HCT116 (cell line): ENCODE measurements around the gene OR9Q1. TPM values are rescaled to one million over a fixed set of nuclear protein-coding genes. Genes with fewer than 3 reads are reported as not detected.

Source experiments
- ATAC-seq: fragments of 200-7000 bp; cut with Tn5 transposase; 2 replicates; pipeline ENCODE4 v1.9.1; 2020; ENCODE audit warnings: mild to moderate bottlenecking, moderate library complexity
- BruUV-seq: library from RNA; stranded (reverse); fragments of 400-500 nt; replicated peaks from 2 replicates; lab custom pipeline; 2021; lab: Mats Ljungman, UMichigan
- CTCF ChIA-PET: fragments of 300-600 bp; sonication (Branson Sonifier 250); formaldehyde crosslinking; loops from one replicate; lab custom pipeline; 2021; ENCODE audit warnings: antibody characterized with exemption; lab: Charles Lee
- POLR2A ChIA-PET: fragments of 300-600, 350-600 bp; sonication (Branson Sonifier 250); formaldehyde crosslinking; loops from one replicate; lab custom pipeline; 2021; ENCODE audit warnings: antibody characterized with exemption; lab: Charles Lee
- RAD21 ChIA-PET, 2 experiments: fragments of 300-600 bp; sonication (Branson Sonifier 250); formaldehyde crosslinking; loops; one replicate each; lab custom pipeline; 2023; ENCODE audit warnings: low total read pairs in 2 of 2; ENCODE audit not compliant: uncharacterized antibody in 2 of 2, unreplicated experiment in 2 of 2, low non-redundant PET in 1 of 2; lab: Charles Lee
- DNase-seq: peaks from one replicate; pipeline ENCODE4 v3.0.0-alpha.2; 2010; ENCODE audit warnings: low read depth, low spot score
- H2AFZ ChIP-seq: fragments of 200-600 bp; shearing (Covaris generic), sonication (generic); 2 replicates; pipeline ENCODE4 v1.6.1; 2017; ENCODE audit warnings: low read depth, mixed run types, mixed read lengths, antibody characterized with exemption, low read length; ENCODE audit not compliant: poor library complexity, severe bottlenecking
- H3K27ac ChIP-seq: 2 replicates; pipeline ENCODE4 v1.5.1; 2012; ENCODE audit warnings: low read depth, low read length
- H3K27me3 ChIP-seq: fragments of 200-600 bp; sonication (generic); 2 replicates; pipeline ENCODE4 v1.6.1; 2016; ENCODE audit warnings: mixed run types, low read length, mixed read lengths; ENCODE audit not compliant: insufficient read depth
- H3K36me3 ChIP-seq, 2 experiments: fragments of 200-500 bp in 1 of 2; fragments of 200-600 bp in 1 of 2; sonication (Bioruptor generic) in 1 of 2; sonication (generic) in 1 of 2; 2 replicates each; pipeline versions ENCODE4 v1.5.1 to v1.6.1; 2014 to 2016; ENCODE audit warnings: low read length in 2 of 2, inconsistent platforms in 1 of 2, mixed read lengths in 1 of 2, mixed run types in 1 of 2; ENCODE audit not compliant: insufficient read depth in 2 of 2, control insufficient read depth in 1 of 2
- H3K4me1 ChIP-seq, 2 experiments: fragments of 200-600 bp in 1 of 2; sonication (generic) in 1 of 2; 2 replicates each; pipeline versions ENCODE4 v1.5.1 to v1.6.1; 2012 to 2017; ENCODE audit warnings: low read length in 2 of 2, inconsistent platforms in 1 of 2, mild to moderate bottlenecking in 1 of 2, mixed read lengths in 1 of 2, mixed run types in 1 of 2, moderate library complexity in 1 of 2; ENCODE audit not compliant: insufficient read depth in 2 of 2, control insufficient read depth in 1 of 2
- H3K4me2 ChIP-seq: fragments of 200-600 bp; sonication (generic); 2 replicates; pipeline ENCODE4 v1.6.1; 2017; ENCODE audit warnings: mixed run types, low read length, mixed read lengths
- H3K4me3 ChIP-seq, 2 experiments: fragments of 200-600 bp in 1 of 2; sonication (generic) in 1 of 2; replicated peaks in 1 of 2; 2 replicates each; pipeline ENCODE4 v1.5.1; 2011 to 2016; ENCODE audit warnings: low read length in 2 of 2, control low read depth in 1 of 2, low read depth in 1 of 2, mild to moderate bottlenecking in 1 of 2, mixed read lengths in 1 of 2, mixed run types in 1 of 2
- H3K79me2 ChIP-seq: fragments of 200-600 bp; sonication (generic); 2 replicates; pipeline ENCODE4 v1.6.1; 2017; ENCODE audit warnings: mild to moderate bottlenecking, mixed run types, low read length, moderate library complexity, mixed read lengths; ENCODE audit not compliant: insufficient read depth
- H3K9ac ChIP-seq: fragments of 200-600 bp; sonication (generic); 2 replicates; pipeline ENCODE4 v1.6.1; 2016; ENCODE audit warnings: low read length, mixed read lengths
- H3K9me2 ChIP-seq: fragments of 200-600 bp; sonication (generic), shearing (Covaris generic); 2 replicates; pipeline ENCODE4 v1.6.1; 2017; ENCODE audit warnings: mixed run types, mild to moderate bottlenecking, moderate library complexity; ENCODE audit not compliant: insufficient read depth
- H3K9me3 ChIP-seq, 2 experiments: fragments of 200-500 bp in 1 of 2; fragments of 200-600 bp in 1 of 2; sonication (Bioruptor generic) in 1 of 2; sonication (generic) in 1 of 2; 2 replicates each; pipeline ENCODE4 v1.6.1; 2014 to 2017; ENCODE audit warnings: low read length in 2 of 2, mixed read lengths in 2 of 2, inconsistent platforms in 1 of 2, low read depth in 1 of 2, mild to moderate bottlenecking in 1 of 2, mixed run types in 1 of 2, moderate library complexity in 1 of 2; ENCODE audit not compliant: control insufficient read depth in 1 of 2, insufficient read depth in 1 of 2
- H4K20me1 ChIP-seq: fragments of 200-600 bp; sonication (generic), shearing (Covaris generic); 2 replicates; pipeline ENCODE4 v1.6.1; 2017; ENCODE audit warnings: mixed run types, mild to moderate bottlenecking, moderate library complexity; ENCODE audit not compliant: insufficient read depth
- CBX3 ChIP-seq: IDR thresholded peaks from 2 replicates; pipeline ENCODE4 v1.6.1; 2012; ENCODE audit warnings: low read depth
- SP1 ChIP-seq: IDR thresholded peaks from 2 replicates; pipeline ENCODE4 v1.6.1; 2012; ENCODE audit warnings: low read depth
- ZBTB33 ChIP-seq: IDR thresholded peaks from 2 replicates; pipeline ENCODE4 v1.6.1; 2011; ENCODE audit warnings: mild to moderate bottlenecking, low read length, moderate library complexity; ENCODE audit not compliant: insufficient replicate concordance; ENCODE audit errors: extremely low read depth
- ZFX ChIP-seq: fragments of 450-650 bp; IDR thresholded peaks from 2 replicates; pipeline ENCODE4 v1.6.1; 2017
- intact Hi-C: fragments of 100-400 bp; cut with micrococcal nuclease; formaldehyde crosslinking; loops from 2 replicates; pipeline ENCODE4 v1.10.0; 2022
- total RNA-seq: library from RNA; stranded (reverse); gene quantifications from one replicate; pipeline ENCODE4 v1.2.1, GENCODE V29; 2021; ENCODE audit not compliant: unreplicated experiment

Gene OR9Q1
- total RNA-seq, 1 experiment from 2014 or later, result not detected

GRCh38 chr11:58179648-58180047, 156.0 kb downstream of the OR9Q1 start:
- no peak overlapping the region for H2AFZ ChIP-seq
- no peaks in the 10 kb centered on the region for H3K36me3 ChIP-seq
- H3K4me2 ChIP-seq, result no peak overlapping the region
- ChIA-PET RAD21 (no interaction called here), CTCF (no interaction called here), POLR2A (no interaction called here)
- H3K9me3 ChIP-seq, result no peaks in the 10 kb centered on the region
- no peak for DNase-seq
- intact Hi-C loops, result loop anchor here (10.0 kb wide), 1 partner anchor 55 kb away; the partner anchor contains the start of gene OR9I1
- H3K9me2 ChIP-seq, result no peaks in the 10 kb centered on the region
- H3K27me3 ChIP-seq, result peaks cover 25% of the 10 kb centered on the region
- H3K4me1 ChIP-seq, result no peaks in the 10 kb centered on the region
- H4K20me1 ChIP-seq, result no peaks in the 10 kb centered on the region
- H3K27ac ChIP-seq, result no peak overlapping the region
- TF ChIP-seq CBX3, result no peak
- TF ChIP-seq ZBTB33, result no peak
- no peak for TF ChIP-seq ZFX
- TF ChIP-seq, all 23 proteins: peak for 0
- H3K79me2 ChIP-seq, result no peaks in the 10 kb centered on the region
- H3K4me3 ChIP-seq, result no peak overlapping the region
- BruUV-seq, result no TSS peak
- no peak overlapping the region for H3K9ac ChIP-seq
- ATAC-seq, result no peak

DNA sequence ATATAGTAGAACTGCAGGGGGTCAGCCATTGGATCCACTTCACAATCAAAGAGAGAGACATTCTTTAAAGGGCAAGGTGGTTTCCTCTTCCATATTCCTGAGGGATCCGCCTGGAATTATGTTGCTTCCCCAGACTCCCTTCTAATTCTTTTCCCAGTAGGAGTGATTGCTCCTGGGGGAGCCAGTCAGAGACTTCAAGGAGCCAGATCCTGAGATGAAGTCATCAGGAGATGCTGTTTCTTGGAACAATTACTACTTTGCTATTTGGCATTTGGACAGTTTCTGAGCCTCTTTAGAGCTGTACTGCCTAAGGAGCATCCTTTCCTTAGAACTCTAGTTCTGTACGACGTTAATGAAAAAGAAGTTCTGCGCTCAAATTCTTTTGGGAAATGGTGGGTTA, 163.3 kb downstream of the OR9Q1 start:
- Histone ChIP-seq H2AFZ (no peak overlapping the region), H3K4me2 (no peak overlapping the region), H3K9me3 (no peaks in the 10 kb centered on the region), H3K27ac (no peak overlapping the region), H3K4me1 (no peaks in the 10 kb centered on the region), H3K4me3 (no peak overlapping the region), H3K9me2 (no peaks in the 10 kb centered on the region), H3K9ac (no peak overlapping the region), H4K20me1 (no peaks in the 10 kb centered on the region), H3K36me3 (no peaks in the 10 kb centered on the region), H3K27me3 (peaks cover 7% of the 10 kb centered on the region; the same call in 1 of the 2 replicates), H3K79me2 (no peaks in the 10 kb centered on the region)
- no peak for DNase-seq
- intact Hi-C loops, result loop anchor here (2.0 kb wide), 1 partner anchor 764 kb away; no protein-coding TSS in a partner anchor
- TF ChIP-seq SP1 (no peak), ZFX (no peak)
- BruUV-seq, result no TSS peak
- ATAC-seq, result no peak
- CTCF ChIA-PET, result no interaction called here
- POLR2A ChIA-PET, result no interaction called here
- RAD21 ChIA-PET, result no interaction called here
